Osteoblast (primary cell): ENCODE data around the gene PCDH9. TPM values are rescaled to one million over a fixed set of nuclear protein-coding genes. Genes with fewer than 3 reads are reported as not detected.

Experiments
- DNase-seq: peaks from one replicate; pipeline ENCODE4 v3.0.0; 2011; ENCODE audit warnings: low spot score, mixed read lengths; ENCODE audit not compliant: insufficient read length; ENCODE audit errors: missing footprints
- H2AFZ ChIP-seq: 2 replicates; pipeline ENCODE4 v1.6.0; 2011; ENCODE audit warnings: mild to moderate bottlenecking, low read length
- H3K27ac ChIP-seq: 2 replicates; pipeline ENCODE4 v1.5.1; 2011; ENCODE audit warnings: mild to moderate bottlenecking, low read depth, low read length, moderate library complexity
- H3K27me3 ChIP-seq: 2 replicates; pipeline ENCODE4 v1.6.0; 2012; ENCODE audit warnings: mild to moderate bottlenecking, control low read depth, inconsistent platforms, low read length, moderate library complexity; ENCODE audit not compliant: insufficient read depth
- H3K36me3 ChIP-seq: 2 replicates; pipeline ENCODE4 v1.5.1; 2011; ENCODE audit warnings: mild to moderate bottlenecking, low read length, control low read depth, moderate library complexity; ENCODE audit not compliant: insufficient read depth
- H3K4me1 ChIP-seq: 2 replicates; pipeline ENCODE4 v1.5.1; 2011; ENCODE audit warnings: mild to moderate bottlenecking, low read length, control low read depth, moderate library complexity; ENCODE audit not compliant: insufficient read depth
- H3K4me2 ChIP-seq: 2 replicates; pipeline ENCODE4 v1.6.0; 2011; ENCODE audit warnings: mild to moderate bottlenecking, low read length; ENCODE audit not compliant: insufficient read depth
- H3K4me3 ChIP-seq: fragments of 200-600 bp; sonication (generic); 3 replicates; pipeline ENCODE4 v1.5.1; 2012; ENCODE audit warnings: mild to moderate bottlenecking, low read length, inconsistent platforms; ENCODE audit not compliant: insufficient read depth
- H3K79me2 ChIP-seq: 2 replicates; pipeline ENCODE4 v1.6.0; 2012; ENCODE audit warnings: mild to moderate bottlenecking, low read length, control low read depth, inconsistent platforms; ENCODE audit not compliant: insufficient read depth
- H3K9me3 ChIP-seq: 2 replicates; pipeline ENCODE4 v1.5.1; 2011; ENCODE audit warnings: low read depth, low read length, control low read depth
- H4K20me1 ChIP-seq: 2 replicates; pipeline ENCODE4 v1.6.0; 2012; ENCODE audit warnings: mild to moderate bottlenecking, low read length, control low read depth; ENCODE audit not compliant: insufficient read depth
- CTCF ChIP-seq: IDR thresholded peaks from 2 replicates; pipeline ENCODE4 v1.5.1; 2011; ENCODE audit warnings: mild to moderate bottlenecking, low read depth, low read length, moderate library complexity; ENCODE audit errors: extremely low read depth
- total RNA-seq: library from RNA; depleted of rRNA; stranded (reverse); fragments of >200 nt; gene quantifications from 2 replicates; pipeline ENCODE4 v1.2.3, GENCODE V29; 2012

The PCDH9 gene
- total RNA-seq, 1 donor: 1.1 TPM

- Histone ChIP-seq H3K9me3 (no peaks in the 10 kb centered on the region), H3K36me3 (no peaks in the 10 kb centered on the region), H3K4me3 (peak overlapping the region; percentile 59), H3K4me1 (no peaks in the 10 kb centered on the region), H2AFZ (peak overlapping the region; percentile 86), H3K27ac (no peak overlapping the region), H3K27me3 (no peaks in the 10 kb centered on the region), H3K79me2 (no peaks in the 10 kb centered on the region), H4K20me1 (no peaks in the 10 kb centered on the region), H3K4me2 (peak overlapping the region; percentile 70)
- DNase-seq: no peak
- peak; percentile 33 for TF ChIP-seq CTCF
Observed at GRCh38 chr13:67075239-67075638, 154.9 kb downstream of the PCDH9 start.

- H3K4me2 ChIP-seq: no peak overlapping the region
- no peaks in the 10 kb centered on the region for H3K4me1 ChIP-seq
- no peak overlapping the region for H2AFZ ChIP-seq
- no peaks in the 10 kb centered on the region for H3K79me2 ChIP-seq
- H3K4me3 ChIP-seq: no peak overlapping the region
- no peaks in the 10 kb centered on the region for H3K36me3 ChIP-seq
- no peaks in the 10 kb centered on the region for H4K20me1 ChIP-seq
- H3K27me3 ChIP-seq: no peaks in the 10 kb centered on the region
- H3K27ac ChIP-seq: no peak overlapping the region
- TF ChIP-seq CTCF: no peak
- no peaks in the 10 kb centered on the region for H3K9me3 ChIP-seq
- DNase-seq: no peak
Observed at GRCh38 chr13:67071918-67072598, 158.1 kb downstream of the PCDH9 start.

- Histone ChIP-seq H3K79me2 (no peaks in the 10 kb centered on the region), H3K36me3 (no peaks in the 10 kb centered on the region), H4K20me1 (no peaks in the 10 kb centered on the region), H3K4me1 (no peaks in the 10 kb centered on the region), H2AFZ (no peak overlapping the region), H3K9me3 (no peaks in the 10 kb centered on the region), H3K4me3 (no peak overlapping the region), H3K4me2 (no peak overlapping the region), H3K27me3 (no peaks in the 10 kb centered on the region), H3K27ac (no peak overlapping the region)
- no peak for TF ChIP-seq CTCF
- no peak for DNase-seq
Observed at GRCh38 chr13:67070306-67070705, 159.8 kb downstream of the PCDH9 start.

- Histone ChIP-seq H3K4me3 (no peak overlapping the region), H3K79me2 (no peaks in the 10 kb centered on the region), H3K27me3 (no peaks in the 10 kb centered on the region), H3K27ac (no peak overlapping the region), H3K9me3 (no peaks in the 10 kb centered on the region), H2AFZ (peak overlapping the region; percentile 52), H3K36me3 (no peaks in the 10 kb centered on the region), H3K4me1 (no peaks in the 10 kb centered on the region), H4K20me1 (no peaks in the 10 kb centered on the region), H3K4me2 (no peak overlapping the region)
- no peak for TF ChIP-seq CTCF
- no peak for DNase-seq
Observed at GRCh38 chr13:67069117-67069767, 160.9 kb downstream of the PCDH9 start.
